Measurements from ENCODE around the gene NTHL1.

NTHL1 gene

DNA sequence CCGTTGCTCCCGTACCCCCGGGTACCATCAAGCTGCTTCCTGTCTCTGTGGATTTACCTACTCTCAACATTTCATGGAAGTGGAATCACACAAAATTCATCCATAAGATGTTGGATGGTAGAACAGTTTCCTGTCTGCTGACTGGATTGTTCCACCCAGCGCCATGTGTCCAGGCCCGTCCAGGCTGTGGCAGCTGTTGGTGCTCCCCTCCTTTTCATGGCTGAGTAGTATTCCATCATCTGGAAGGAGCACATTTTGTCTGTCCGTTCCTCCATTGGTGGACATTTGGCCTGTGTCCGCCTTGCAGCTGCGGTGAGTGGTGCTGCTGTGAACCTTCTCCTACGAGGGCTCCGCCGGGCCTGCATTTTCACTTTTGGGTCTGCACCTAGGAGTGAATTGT lies 18.5 kb upstream of the NTHL1 start:
- DNase-seq (ENCODE audit: low read depth in 4 of 4, low spot score in 1 of 4) = no peak

DNA sequence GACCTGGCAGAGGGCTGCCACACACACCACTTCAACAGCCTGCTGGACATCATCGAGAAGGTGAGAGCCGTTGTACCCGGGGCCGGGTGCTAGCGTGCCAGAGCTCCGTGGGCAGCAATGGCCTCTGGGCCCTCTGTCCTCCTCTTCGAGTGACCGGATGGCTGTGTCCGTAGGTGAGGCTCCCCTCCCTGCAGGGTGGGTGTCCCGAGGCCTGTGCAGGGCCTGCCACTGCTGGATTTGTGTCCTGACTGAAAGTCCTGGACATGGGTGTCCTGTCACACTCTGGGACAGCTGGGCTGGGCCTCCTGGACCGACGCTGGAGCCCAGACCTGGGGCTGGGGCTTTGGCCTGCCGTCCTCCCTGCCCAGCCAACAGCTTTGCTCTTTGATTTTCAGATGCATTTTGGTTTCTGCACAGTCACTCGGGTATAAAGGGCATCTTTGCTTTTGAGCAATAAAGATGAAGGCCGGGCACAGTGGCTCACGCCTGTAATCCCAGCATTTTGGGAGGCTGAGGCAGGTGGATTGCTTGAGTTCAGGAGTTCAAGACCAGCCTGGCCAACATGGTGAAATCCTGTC lies 16.8 kb upstream of the NTHL1 start:
- DNase-seq (ENCODE audit: low read depth in 4 of 4, low spot score in 1 of 4) = no peak

DNA sequence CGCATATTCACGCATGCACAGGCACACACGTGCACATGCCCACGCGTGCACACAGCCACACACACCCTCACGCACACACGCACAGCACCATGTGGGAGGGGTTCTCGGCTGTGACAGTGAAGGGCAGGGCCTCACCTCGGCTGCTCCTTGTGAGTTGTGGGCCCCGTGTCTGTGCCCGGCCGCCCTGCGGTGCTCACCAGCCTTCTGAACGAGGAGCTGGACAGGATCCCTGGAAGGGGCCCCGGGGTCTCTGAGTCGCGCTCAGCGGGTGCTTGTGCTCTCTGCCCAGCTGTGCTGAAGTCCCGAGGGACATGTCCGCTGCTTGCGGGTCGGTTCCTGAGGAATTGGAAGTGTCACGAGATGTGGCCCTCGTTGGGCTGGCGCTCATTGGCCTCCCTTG lies 16.2 kb upstream of the NTHL1 start:
- no peak for DNase-seq (ENCODE audit: low read depth in 4 of 4, low spot score in 1 of 4)

DNA sequence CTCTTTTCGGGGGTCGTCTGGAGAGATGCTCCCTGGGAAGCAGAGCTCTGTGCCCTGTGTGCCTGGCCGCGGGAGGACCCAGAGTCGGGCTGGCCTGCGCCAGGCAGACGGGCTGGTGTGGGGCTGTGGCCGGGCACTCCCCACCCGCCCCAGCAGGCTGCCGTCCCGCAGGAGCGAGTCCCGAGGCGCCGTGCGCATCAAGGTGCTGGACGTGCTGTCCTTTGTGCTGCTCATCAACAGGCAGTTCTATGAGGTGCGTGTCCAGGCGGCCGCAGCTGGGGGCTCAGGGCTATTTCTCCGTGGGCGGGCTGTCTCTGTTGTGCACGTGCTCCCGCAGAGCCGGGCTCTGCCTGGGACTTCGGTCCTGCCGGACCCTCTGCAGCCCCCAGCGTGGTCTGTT lies 15.2 kb upstream of the NTHL1 start:
- no peak for DNase-seq (ENCODE audit: low read depth in 4 of 4, low spot score in 1 of 4)

DNA sequence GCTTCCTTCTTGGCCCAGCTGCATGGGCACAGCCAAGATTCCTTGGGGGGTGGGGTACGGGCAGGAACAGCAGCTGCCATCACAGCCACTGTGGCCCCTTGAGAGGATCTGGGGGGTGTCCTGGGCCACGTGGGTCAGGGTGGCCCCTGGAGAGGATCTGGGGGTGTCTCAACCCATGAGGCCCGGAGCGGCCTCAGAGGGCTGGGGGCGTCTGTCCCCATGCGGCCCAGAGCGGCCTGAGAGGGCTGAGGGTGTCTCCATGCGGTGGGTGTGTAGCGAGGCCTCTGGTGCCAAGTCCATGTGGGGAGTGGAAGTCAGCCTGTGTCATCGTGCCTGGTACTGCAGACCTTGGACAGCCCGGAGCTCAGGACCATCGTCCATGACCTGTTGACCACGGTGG lies 13.9 kb upstream of the NTHL1 start:
- no peak for DNase-seq (ENCODE audit: low read depth in 4 of 4, low spot score in 1 of 4)

DNA sequence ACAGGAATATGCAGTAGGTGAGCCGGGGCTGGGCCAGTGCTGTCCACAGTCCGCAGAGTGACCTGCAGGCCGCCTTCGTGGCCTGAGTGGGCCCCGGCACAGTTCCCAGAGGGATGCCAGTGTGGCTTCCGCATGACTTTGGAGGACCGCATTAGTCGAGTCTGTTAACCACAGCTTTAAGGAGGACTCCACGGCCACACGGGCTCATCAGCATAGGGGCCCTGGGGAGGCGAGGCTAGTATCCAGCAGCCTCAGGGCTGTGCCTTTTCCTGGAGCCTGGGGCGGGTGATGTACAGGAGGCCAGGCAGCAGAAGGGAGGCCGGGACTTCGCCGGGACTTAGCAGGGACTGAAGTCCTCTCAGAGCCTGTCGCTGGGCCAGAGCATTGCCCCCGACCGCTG lies 13.4 kb upstream of the NTHL1 start:
- no peak for DNase-seq (ENCODE audit: low read depth in 4 of 4, low spot score in 1 of 4)

DNA sequence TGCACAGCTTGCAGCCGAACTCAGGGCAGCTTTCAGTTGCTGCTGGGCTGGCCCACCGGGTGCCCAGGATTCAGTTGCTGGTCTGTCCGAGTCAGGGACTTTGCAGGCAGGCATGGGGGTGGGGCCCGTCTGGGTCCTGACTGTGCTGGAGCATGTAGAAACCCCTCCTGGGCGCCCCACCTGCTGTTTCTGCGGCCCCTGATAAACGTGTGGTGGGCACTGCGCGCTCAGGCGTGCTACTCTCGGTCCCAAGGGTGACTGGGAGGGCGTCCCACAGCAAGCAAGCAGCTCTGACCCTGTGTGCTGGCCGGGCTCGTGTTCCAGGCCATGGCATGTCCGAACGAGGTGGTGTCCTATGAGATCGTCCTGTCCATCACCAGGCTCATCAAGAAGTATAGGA lies 12.7 kb upstream of the NTHL1 start:
- DNase-seq (ENCODE audit: low read depth in 4 of 4, low spot score in 1 of 4) = no peak

DNA sequence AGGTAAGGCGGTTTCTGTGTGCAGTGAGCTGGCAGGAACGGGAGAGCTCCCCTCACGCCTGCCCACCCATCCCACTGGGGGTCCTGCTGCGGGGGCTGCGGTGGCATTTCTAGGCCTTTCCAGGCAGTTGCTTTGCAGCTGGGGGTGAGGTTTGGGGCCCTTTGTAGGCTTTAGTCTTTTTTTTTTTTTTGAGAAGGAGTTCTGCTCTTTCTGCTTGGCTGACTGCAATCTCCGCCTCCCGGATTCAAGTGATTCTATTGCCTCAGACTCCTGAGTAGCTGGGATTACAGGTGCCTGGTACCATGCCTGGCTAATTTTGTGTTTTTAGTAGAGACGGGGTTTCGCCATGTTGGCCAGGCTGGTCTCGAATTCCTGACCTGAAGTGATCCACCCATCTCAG lies 11.2 kb upstream of the NTHL1 start:
- no peak for DNase-seq (ENCODE audit: low read depth in 4 of 4, low spot score in 1 of 4)

DNA sequence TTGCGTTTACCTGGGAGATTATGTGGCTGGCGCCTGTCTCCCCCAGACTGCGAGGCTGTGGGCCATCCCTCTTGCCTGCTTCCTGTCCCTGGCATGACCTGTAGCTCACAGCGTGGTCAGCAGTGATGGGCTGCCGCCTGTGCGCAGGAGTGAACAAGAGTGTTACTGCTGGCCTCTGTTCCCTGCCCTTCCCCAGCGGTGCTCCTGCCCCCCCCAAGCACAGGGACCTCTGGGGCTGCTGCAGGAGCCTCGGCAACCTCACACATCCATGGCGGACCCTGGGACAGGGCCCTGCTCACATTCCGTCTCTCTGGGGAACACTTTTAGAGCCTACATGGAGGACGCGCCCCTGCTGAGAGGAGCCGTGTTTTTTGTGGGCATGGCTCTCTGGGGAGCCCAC lies 10.8 kb upstream of the NTHL1 start:
- DNase-seq (ENCODE audit: low read depth in 4 of 4, low spot score in 1 of 4) = no peak

DNA sequence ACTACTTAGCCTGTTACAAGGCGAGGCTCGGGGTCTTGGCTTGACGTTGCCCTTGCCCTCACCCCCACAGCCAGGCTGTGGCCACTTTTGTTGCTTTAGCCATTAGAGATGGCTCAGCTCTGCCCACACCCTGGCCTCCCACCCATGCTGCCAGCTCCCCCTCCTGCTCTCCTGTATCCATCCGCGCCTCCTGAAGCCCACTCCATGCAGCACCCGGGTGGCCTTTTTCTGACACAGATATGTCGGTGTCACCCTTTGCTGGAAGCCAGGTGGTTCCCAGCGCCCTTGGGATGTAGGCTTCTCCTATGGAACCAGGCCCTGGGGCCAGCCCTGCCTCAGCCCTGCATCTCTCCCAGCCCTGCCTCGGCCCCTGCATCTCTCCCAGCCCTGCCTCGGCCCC lies 9.8 kb upstream of the NTHL1 start:
- no peak for DNase-seq (ENCODE audit: low read depth in 4 of 4, low spot score in 1 of 4)

DNA sequence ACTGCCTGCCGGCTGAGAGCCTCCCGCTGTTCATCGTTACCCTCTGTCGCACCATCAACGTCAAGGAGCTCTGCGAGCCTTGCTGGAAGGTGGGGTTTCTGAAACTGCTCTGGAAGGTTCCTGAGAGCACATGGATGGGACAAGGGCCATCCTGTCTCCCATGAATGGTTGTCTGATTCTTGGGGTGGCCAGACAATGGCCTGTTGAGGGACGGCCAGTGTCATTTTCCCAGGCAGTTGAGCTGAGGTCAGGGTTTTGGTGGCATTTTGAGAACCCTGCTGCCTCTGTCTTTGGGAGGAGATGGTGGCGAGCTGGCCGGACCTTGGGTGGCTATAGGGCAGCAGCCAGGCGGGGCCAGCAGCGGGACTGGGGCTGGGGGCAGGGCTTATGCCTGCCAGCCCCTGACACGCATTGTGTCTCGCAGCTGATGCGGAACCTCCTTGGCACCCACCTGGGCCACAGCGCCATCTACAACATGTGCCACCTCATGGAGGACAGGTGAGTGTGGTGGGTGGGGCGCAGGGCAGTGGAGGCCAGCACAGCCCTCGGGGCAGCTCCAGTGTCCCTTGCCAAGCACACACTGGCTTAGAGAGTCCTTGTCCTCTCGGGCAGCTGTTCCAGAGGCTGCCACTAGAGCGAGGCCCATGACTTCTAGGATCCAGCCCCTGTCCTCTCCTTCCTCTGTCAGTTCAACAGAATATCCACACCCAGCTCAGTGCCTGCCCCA lies 9.2 kb upstream of the NTHL1 start:
- DNase-seq (ENCODE audit: low read depth in 4 of 4, low spot score in 1 of 4) = no peak

DNA sequence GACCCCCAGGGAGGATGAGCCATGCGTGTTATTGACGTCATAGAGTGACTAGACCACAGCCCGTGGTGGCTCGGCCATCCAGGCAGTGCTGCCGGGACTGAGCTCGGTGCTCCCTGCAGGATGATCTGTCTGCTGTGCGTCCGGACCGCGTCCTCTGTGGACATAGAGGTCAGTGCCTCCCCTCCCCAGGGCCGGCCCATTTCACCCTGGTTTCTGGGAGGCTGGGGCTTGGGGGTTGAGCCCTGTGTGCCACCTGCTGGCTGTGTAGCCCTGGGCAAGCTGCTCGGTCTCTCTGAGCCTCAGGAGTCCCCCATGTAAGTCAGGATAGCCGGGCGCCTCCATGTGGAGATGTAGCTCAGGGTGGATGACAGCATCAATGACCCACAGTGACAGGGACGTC lies 8.4 kb upstream of the NTHL1 start:
- DNase-seq (ENCODE audit: low read depth in 4 of 4, low spot score in 1 of 4) = no peak

DNA sequence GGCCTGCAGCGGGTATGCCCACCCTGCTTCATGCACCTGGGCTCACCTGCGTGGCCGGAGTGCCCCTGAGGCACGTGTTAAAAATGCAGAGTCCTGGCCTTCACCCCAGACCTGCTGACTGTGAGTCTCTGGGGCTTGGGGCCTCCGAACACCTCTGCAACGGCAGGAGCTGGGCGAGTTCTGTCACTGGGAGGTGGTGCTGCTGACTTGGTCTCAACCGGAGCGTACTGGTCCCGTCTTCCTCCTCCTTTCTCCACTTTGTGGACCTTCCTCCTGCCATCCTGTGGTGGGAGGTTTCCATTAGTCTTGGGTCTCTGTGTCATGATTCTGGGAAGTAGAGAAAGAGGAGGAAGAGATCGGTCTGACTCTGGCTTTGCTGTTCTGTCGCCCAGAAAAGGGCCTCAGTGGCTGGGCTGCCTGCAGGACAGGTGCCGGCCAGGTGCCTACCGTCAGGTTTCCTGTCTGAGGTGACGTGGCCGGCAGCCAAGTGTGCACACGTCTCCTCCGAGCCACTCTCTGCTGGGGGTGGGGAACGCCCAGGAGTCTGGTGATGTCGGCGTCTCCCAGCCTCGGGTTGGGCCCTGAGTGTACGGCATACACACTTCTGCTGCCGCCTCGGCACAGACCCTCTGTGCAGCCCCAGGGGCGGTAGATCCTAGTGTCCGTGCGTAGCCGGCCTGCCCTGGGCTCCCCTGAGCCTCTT lies 7.1 kb upstream of the NTHL1 start:
- DNase-seq (ENCODE audit: low read depth in 4 of 4, low spot score in 1 of 4) = no peak

DNA sequence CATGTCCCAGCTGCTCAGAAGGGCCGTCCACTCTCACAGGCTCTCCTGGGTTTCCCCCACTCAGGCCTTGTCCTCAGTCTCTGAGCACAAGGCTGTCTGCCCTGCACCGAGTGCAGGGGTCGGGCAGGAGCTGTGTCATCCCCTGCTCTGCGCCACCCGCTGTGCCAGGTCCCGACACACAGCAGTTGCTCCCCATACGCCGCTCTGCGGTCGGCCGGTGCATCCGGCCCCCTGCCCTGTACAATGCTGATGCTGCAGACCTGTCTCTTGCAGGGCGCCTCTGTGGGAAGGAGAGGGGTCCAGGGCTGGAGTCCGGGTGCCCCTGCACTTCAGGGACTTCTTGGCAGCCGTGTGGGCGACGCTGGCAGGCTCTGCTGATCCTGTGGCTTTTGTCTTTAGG lies 6.3 kb upstream of the NTHL1 start:
- no peak for DNase-seq (ENCODE audit: low read depth in 4 of 4, low spot score in 1 of 4)

DNA sequence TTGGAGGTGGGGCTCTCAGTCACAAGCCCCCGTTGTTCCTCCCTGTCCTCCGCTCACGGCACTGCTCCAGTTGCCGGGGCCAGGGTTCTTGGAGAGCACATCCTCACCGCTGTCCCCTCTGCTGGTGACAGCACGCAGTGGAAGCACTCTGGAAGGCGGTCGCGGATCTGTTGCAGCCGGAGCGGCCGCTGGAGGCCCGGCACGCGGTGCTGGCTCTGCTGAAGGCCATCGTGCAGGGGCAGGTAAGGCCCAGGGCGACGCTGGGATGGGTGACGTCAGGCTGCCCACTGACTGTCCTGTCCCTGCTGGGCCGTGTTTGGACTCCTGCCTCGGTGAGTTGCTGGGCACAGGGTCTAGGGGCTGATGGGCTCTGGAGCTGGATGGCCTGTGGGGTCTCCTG lies 5.6 kb upstream of the NTHL1 start:
- DNase-seq (ENCODE audit: low read depth in 4 of 4, low spot score in 1 of 4) = no peak

DNA sequence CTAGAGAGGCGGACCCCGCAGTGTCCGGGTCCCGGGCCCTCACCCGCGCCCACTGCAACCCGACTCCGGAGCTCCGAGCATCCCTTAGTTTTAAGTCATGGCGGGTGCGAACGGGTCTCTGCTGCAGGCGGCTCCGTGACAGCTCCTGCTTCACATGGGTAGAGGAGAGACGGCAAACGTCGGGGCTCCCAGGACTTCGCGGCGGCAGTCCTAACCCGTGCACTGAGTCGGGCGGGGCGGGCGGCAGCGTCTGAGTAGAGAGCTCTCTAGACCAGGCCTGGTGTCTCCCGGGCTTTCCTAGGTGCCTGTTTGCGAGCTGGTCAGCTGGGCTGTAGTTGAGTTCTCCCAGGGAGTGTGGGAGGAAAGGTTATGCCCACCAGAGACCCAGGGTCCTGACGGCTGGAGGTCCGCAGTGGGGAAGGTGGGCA lies 496 bp upstream of the NTHL1 start:
- DNase-seq (ENCODE audit: low read depth in 4 of 4, low spot score in 1 of 4) = no peak

DNA sequence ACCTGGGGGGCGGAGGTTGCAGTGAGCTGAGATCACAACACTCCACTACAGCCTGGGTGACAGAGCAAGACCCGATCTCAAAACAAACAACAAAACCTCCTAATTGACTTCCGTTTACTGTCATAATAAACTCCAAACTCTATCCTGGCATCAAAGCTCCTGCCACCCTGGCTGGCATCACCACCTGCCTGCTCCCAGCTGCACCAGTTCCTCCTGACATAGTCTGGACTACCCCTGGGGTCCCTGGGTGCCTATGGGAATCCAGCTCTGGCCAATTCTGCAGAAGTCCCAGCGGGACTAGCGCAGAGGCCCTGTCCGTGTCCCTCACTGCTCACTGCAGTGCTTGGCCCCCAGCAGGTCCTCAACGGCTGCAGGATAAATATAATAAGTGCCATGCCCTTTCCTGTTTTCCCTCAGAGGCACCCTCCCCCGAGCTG lies 723 bp downstream of the NTHL1 start:
- no peak for DNase-seq (ENCODE audit: low read depth in 4 of 4, low spot score in 1 of 4)

DNA sequence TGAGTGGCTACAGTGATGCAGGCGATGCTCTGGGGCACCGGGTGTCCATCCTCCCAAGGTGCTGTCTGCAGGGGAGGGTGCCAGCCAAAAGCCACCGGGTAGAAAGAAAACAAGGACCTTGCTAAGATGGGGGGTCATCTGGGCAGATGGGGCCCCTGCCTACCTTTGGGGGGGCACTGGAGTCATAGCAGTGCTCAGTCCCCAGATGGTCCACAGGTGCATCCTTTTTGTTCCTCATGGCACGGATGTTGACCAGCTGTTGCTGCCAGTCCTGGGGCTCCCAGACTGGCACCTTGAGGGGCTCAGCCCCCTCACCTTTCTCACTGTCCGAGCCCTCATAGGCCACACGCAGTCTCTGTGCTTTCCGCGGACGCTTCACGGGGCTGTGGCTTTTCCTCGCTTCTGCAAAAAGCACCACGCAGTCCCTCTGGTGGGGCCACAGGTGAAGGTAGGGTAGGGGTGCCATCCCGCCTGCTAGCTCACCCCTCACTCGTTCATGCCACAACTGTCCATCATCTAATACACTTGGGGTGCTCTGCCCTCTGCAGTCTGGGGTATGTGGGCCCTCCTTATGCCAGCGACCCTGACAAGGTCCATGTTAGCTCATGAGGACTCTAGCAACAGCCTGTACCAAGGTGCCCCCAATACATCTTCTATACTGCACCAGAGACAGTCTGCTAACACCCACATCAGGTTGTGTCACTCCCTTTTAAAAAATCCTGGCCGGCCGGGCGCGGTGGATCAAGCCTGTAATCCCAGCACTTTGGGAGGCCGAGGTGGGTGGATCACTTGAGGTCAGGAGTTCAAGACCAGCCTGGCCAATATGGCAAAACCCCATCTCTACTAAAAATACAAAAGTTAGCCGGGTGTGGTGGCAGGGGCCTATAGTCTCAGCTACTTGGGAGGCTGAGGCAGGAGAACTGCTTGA lies 1.4 kb downstream of the NTHL1 start:
- no peak for DNase-seq (ENCODE audit: low read depth in 4 of 4, low spot score in 1 of 4)

DNA sequence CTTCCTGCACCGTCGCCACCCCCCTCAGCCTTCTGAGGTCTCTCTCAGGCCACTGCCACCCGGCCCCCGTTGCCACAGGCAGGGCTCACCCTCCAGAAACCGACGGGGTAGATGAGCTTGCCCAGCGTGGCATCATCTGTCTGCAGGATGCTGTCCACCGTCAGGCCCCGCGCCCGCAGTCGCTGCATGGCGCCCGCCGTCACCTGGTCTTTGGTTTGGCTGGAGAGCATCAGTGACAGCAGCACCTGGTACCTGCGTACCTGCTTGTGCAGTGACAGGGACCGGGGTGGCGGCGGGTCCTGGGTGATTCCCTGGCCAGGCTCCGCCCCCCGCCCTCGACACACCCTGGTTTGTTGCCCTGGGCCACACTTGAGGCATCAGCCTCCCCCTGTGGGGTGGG lies 3.1 kb downstream of the NTHL1 start:
- no peak for DNase-seq (ENCODE audit: low read depth in 4 of 4, low spot score in 1 of 4)

DNA sequence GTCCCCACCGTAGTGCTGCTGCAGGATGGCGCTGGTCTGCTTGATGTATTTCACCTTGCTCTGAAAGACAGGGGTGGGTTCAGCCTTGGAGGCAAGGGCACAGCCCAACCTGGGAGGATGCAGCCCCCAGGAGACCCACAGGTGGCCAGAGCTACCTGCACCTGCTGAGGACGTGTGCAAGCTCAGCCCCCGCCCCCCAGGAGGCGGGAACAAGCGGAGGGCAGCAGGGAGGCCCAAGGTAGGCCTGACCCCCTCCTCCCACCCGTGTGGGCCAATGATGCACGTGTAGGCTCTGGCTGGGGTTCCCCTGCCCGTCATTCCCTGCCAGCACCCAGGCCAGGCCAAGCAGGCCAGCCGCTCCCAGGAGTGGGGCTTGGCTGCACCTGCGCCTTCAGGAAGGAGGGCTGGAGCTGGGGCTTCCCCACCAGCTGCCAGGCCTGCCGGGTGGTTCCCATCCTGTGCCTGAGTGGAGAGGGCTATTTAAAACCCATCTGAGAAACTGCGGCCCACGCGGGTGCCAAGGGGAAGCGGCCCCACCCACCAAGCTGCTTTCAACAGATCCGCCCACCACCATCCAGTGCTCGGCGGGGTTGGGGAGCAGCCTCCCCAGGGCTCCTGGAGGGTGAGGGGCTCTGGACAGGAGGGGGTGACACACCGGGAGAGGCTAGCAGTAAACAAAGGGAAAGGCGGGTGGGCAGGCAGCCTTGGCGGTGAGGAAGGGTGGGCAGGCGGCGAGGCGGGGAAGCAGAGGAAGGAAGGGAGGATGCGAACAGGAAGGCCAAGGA lies 3.8 kb downstream of the NTHL1 start:
- no peak for DNase-seq (ENCODE audit: low read depth in 4 of 4, low spot score in 1 of 4)

Measured in stimulated activated CD4-positive, alpha-beta T cell treated with anti-CD3 and anti-CD28 coated beads, Interleukin-1b, Interleukin-23, amount 100 ng/mL, for 24 hours (primary cell).